Erythroblast (primary cell): ENCODE data around the gene HNRNPK.

ENCODE experiments used
- DNase-seq, 2 experiments: peaks; one replicate each; lab custom pipeline; 2025; lab: John Stamatoyannopoulos, UW
- GATA1 ChIP-seq: IDR thresholded peaks from 2 replicates; pipeline ENCODE4 v1.6.1; 2011; ENCODE audit warnings: low read depth, mild to moderate bottlenecking, control low read depth, low read length, moderate library complexity
- POLR2A ChIP-seq: IDR thresholded peaks from 2 replicates; pipeline ENCODE4 v1.6.1; 2011; ENCODE audit warnings: mild to moderate bottlenecking, low read length

The HNRNPK gene

DNA sequence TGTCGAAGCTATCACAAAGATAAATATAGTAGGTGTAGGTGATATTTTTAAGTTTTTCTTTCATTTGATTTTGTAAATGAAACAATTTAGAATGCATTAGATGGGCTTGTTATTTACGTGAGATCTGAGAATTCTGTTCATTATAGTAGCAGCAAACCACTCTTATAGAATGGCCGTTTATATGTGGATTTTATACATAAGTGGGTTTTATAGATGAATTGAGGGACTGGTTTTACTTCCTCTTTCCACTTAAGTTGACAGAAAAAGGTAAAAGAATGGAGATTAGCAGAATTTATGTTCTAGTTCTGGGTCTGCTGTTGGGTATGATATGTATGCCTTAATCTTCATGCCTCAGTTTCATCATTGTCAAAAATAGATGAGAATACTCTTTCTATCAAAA lies 6.2 kb upstream of the HNRNPK start:
- DNase-seq, result no peak
- TF ChIP-seq GATA1, result no peak
- TF ChIP-seq POLR2A, result no peak

DNA sequence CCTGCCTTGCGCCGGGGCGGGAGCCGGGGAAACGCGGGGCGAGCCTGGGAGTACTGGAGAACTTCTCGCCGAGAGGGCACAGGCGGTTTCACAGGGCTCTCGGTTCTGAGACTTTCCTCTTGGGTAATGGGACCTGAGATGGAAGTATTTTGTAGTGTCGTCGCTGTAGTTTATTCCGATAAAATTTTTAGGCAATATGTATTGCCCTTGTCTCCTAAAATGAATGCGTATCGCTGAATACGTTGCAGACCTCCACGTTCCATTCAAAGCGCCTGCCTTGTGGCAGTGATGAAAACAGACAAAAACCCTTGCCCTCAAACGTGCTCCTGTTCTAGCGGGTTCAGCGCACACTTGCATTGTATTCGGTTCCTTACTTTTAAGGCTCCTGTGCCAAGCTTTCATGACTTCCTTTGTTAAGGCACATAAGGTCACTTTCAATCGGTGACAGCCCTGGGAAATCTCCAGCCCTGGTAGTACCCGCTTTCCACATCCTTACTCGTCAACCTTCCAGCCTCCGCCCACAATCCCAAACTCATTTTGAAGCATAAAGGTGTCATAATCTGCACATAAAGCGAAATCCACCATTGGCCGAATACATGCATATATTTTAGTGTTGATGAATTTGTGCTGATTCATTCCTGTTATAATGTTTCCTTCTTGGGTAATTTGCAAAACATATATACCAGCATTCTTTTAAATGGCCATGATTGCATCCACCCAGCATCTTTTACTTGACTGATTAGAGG lies 1.3 kb upstream of the HNRNPK start:
- TF ChIP-seq GATA1, result no peak
- no peak for TF ChIP-seq POLR2A
- DNase-seq, result peak; percentile 67 to 77

DNA sequence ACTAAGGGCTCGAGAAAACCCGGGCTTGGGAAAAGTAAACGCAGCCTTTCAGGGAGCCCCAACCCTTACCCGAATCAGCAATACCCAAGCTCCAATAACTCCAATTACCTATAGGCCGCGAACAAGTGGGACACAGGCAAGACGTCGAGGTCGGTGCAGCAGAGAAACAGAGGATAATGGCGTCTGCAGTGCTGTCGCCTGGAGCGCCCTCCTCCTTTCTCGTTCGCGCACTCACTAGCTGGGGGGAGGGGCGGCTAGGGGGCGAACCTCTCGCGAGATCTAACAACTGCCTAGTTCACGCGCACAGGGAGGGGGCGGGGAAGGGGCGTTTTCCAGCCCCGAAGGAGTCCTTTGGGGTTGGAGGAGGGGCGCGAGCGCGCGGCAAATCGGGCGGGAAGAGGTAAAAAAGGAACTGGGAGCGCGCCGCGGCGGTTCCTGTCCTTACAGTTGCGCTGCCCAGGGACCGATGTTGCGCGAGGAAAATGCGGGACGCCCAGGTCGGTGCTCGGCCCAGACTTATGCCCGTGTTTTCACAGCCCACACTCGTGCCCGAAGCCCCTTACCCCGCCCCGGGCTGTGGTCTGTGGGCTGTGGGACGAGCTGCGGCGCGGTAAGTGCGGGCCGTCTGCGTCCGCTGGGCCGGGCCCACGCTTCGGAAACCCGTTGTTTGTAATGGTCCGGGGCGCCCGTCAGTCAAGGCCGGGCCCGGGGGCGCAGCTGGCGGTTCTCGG lies 545 bp upstream of the HNRNPK start, which contains the start of gene RMI1:
Gene RMI1 (plus strand): TSS at position 411 of the 731 bp plus-strand sequence. CDS start 20,182 bp downstream, outside the sequence.
- TF ChIP-seq GATA1 (no peak), POLR2A (peak; percentile 99)
- peak; percentile 99 for DNase-seq

DNA sequence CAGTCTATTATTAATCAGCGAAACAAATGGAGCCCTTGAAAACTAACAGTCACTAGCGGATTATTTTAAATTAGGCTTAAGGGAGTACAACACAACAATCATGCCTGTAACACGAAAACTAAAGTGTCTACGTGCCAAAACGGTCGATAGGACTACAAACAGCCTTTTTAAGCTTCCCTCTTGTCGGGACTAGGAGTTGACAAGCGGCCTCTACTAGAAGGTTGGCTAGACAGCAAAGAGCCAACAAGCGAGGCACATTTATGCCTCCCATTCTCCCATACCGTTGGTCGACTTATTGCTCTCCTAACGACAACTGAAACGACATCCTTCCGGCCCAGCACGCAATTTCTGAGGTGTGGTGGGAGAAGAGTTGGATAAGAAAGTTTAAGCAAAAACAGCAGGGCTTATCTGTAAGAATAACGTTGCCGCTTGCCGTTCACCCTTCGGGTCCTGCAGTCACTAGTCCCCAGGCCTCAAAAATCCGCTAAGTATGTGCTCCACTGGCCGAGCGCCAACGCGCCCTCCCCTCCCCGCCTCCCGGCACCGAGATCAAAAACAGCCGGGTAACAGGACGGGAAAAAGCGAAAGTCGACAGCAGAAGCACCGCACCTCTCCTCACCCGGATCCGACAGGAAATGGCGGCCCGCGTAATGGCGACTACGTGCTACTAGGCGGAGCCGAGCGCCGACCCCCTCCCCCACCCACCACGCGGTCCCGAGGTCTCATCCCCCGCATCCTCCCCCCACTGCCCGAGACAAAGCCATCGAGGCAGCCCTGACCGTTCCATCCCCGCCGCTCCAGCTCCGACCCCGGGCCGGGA lies 813 bp downstream of the HNRNPK start:
- DNase-seq, result peak; percentile 89 to 93
- TF ChIP-seq POLR2A (no peak), GATA1 (no peak)

DNA sequence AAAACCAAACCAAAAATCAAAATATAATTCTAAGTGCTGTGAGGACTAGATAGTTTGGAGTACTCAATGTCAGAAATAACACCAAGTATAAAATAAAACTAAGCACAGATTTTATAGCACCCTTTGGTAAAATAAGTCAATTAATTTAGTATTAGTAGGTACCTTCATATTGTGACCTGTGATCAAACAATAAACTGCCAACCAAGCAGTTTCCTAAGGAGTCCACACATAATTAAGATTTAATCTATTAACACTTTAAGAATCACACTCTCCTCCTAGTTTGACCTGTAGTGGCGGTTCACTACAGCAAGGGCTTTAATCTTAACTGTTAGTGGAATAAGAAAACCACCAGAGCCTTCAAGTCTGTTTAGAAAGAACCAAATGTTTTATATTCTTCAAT lies 2.8 kb downstream of the HNRNPK start:
- DNase-seq, result peak in 1 of 2 experiments; percentile 27

DNA sequence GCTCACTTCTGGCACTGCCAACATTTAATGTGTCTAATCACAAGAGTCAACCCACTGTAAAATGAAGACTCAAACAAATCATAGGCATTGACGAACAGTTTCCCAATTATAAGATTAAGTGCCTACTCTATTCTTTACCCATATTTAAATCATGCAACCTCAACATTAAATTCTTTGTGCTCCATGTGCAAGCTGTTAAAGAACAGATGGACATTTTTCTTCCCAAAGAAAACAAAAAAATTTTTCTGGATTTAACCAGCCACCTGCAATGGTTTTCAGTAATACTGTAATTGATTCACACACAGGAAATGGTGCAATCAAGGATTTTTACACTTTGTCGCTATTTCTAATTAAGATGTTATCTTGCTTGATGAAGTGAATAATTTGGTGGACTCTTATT lies 3.6 kb downstream of the HNRNPK start:
- TF ChIP-seq POLR2A (no peak), GATA1 (no peak)
- DNase-seq, result no peak

More for the DNA sequence above, 2.8 kb downstream of the HNRNPK start:
- TF ChIP-seq GATA1, result no peak
- no peak for TF ChIP-seq POLR2A

DNA sequence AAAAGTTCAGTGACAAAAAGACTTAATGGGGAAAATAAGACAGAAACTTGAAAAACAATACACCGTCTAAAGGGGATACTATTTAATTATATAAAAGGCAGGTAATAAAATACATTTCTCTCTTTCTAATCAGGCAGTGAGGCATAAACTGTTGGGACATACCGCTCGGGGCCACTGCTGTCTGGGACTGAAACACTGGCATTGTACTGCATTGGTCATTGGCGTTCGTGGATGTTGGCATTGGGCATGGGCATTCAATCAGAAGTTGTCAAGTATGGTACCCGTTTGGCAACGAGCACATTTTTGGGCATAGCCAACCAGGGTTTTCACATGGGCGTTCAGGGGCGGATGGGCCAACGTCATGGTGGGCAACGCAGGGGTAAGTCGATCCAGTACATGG lies 4.7 kb downstream of the HNRNPK start:
- TF ChIP-seq GATA1 (no peak), POLR2A (no peak)

DNA sequence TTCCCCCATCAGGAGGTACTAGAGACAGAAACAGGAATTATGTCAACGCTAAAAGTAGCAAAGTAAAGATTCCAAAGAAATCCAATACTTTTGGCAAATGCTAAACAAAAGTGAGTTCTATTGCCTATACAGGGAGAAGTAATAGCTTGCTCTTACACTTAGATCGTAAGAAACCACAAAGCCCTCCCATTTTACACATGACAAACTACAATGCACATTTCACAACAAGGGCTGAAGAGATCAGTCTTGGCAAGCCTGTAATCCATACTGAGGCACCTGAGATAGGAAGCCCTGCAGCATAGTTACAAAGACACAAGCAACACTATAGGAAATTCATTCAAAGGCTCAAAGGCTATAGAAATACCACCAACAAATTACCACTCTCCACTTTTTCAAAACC lies 7.7 kb downstream of the HNRNPK start:
- DNase-seq, result no peak
- TF ChIP-seq GATA1 (no peak), POLR2A (no peak)

More for the DNA sequence above, 4.7 kb downstream of the HNRNPK start:
- DNase-seq, result no peak

DNA sequence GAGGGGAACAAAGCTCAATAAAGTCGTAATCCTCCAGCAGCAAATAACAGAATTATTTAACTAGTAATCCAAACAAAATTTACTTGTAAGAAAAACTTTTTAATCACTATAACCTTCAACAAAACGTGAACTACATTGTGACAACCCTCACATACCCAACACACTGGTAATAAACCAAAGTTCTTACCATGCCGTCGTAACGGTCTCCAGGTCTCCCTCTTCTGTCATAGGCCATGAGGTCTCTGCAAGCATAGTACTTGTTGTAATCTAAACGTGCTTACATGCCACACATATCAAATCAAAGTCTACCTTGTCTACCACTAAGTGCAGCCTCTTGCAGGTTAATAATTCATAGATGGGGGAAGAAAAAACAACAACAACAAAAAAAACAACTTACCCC lies 8.5 kb downstream of the HNRNPK start:
- DNase-seq, result no peak
- TF ChIP-seq GATA1 (no peak), POLR2A (no peak)

DNA sequence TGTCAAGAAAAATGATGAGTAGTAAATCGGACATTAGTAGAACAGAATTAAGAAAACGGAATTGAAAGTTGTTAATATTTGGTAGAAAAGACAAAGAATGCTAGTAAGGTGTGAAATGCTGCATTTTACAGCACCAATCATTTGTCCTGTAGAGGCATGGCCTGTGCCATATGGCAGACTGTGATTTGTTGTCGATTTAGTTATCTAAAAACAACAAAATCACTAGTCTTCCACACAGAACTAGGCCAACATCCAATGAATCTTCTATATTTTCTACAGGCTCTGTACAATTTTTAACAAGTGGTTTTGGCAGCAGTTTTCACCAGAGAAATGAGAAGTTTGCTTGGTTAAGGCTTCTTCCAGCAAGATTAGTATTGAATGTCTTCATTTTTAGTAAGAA lies 10.4 kb downstream of the HNRNPK start:
- no peak for TF ChIP-seq GATA1
- no peak for TF ChIP-seq POLR2A

DNA sequence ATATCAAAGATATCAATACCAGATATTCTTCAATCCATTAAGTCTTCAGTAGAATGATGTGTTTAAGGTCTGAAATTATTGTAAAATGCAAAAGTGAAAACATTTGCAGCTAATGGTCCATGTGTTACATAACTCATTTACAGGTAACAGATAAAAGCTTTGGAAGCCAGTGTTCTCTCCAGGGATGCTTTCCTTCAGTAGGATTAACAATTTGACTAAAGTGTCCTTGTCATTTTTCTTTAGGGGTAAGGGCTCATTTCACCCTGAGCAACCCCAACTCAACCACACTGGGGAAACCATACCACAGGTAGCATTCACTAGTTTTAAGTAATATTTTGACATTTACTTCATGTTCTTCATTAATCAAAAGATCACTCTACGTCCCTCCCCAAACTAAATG lies 12.9 kb downstream of the HNRNPK start:
- TF ChIP-seq GATA1 (no peak), POLR2A (no peak)
- DNase-seq, result no peak

More for the DNA sequence above, 10.4 kb downstream of the HNRNPK start:
- no peak for DNase-seq

DNA sequence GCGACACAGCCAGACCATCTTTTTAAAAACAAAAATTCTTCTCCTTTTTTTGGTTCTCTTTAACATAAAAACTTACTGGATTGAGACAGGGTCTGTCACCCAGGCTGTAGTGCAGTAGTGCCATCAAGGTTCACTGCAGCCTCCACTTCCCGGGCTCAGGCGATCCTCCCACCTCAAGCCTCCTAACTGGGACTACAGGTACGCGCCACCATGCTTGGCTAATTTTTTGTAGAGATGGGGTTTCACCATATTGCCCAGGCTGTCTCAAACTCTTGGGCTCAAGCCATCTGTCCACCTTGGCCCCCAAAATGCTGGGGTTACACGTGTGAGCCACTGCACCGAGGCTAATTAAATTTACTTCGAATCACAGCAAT lies 13.8 kb downstream of the HNRNPK start:
- TF ChIP-seq GATA1 (no peak), POLR2A (no peak)
- peak in 1 of 2 experiments; percentile 9 for DNase-seq

DNA sequence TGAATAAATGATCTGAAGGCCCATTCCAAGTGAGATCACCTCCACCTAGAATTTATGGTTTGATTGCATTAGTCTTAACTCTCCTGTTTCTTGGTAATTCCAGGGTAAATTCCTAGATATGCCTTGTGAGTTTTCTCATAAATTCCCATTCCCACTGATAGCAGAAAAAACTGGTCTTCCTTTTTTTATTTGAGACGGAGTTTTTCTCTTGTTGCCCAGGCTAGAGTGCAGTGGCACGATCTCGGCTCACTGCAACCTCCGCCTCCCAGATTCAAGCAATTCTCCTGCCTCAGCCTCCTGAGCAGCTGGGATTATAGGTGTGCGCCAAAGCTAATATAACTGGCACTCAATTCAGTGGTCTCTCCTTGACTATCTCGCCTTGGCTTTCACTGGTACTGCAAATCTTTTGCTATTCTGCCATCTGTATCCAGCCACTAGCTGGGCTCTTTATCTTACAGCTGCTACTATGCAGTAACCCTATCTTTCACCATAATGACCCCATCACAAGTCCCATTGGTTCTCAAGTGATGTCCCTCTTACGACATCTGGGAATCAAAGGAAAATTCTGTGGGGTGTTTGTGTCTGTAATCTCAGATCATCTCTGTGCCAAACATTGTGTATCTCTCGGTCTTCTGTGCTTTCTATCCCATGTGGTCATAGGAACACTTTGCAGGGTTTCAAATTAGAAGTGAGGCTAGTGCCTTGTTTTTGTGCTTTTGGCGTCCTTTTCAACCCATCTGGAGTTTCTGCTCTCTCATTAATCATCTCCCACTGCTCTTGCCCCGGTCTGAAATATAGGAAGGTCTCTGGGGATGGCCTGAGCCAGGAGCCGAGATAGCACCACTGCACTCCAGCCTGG lies 14.4 kb downstream of the HNRNPK start:
- DNase-seq, result peak; percentile 15 to 61
- peak; percentile 28 for TF ChIP-seq POLR2A
- TF ChIP-seq GATA1, result no peak
